Activated CD4-positive, alpha-beta T cell treated with anti-CD3 and anti-CD28 coated beads for 36 hours (primary cell): ENCODE results near the gene LCN9. TPM values are rescaled to one million over a fixed set of nuclear protein-coding genes. Genes with fewer than 3 reads are reported as not detected.
"Not testable (repeated sequence)": the region's sequence is repeated elsewhere in the genome, so short reads cannot be mapped to it uniquely, and the experiment has no call there.

Experiments
- ATAC-seq: fragments of 200-7000 bp; cut with Tn5 transposase; one replicate; pipeline ENCODE4 v1.10.0; 2021; ENCODE audit warnings: mild to moderate bottlenecking, moderate library complexity
- CTCF ChIA-PET: fragments of 350-600 bp; sonication (Branson Sonifier 250); formaldehyde crosslinking; loops from one replicate; lab custom pipeline; 2021; ENCODE audit warnings: antibody characterized with exemption; lab: Charles Lee
- POLR2A ChIA-PET: fragments of 350-600 bp; sonication (Branson Sonifier 250); formaldehyde crosslinking; loops from one replicate; lab custom pipeline; 2021; ENCODE audit warnings: antibody characterized with exemption, inconsistent platforms; lab: Charles Lee
- DNase-seq: peaks from one replicate; pipeline ENCODE4 v3.0.0-alpha.2; 2020
- H3K27ac Mint-ChIP-seq: one replicate; pipeline ENCODE4 v1.8.0; 2021; ENCODE audit warnings: mixed read lengths
- H3K27me3 Mint-ChIP-seq: one replicate; pipeline ENCODE4 v1.8.0; 2021; ENCODE audit warnings: mixed read lengths
- H3K36me3 Mint-ChIP-seq: one replicate; pipeline ENCODE4 v1.8.0; 2021; ENCODE audit warnings: low read depth, mixed read lengths
- H3K4me1 Mint-ChIP-seq: one replicate; pipeline ENCODE4 v1.8.0; 2021; ENCODE audit warnings: mixed read lengths
- H3K4me3 Mint-ChIP-seq: one replicate; pipeline ENCODE4 v1.8.0; 2021; ENCODE audit warnings: mild to moderate bottlenecking, moderate library complexity, mixed read lengths
- H3K9me3 Mint-ChIP-seq: one replicate; pipeline ENCODE4 v1.8.0; 2021; ENCODE audit warnings: low read depth, mixed read lengths
- intact Hi-C, 2 experiments: fragments of 100-400 bp; cut with DNase I in 1 of 2; cut with micrococcal nuclease in 1 of 2; formaldehyde crosslinking; loops; one replicate each; pipeline versions ENCODE4 v1.14.2 to v1.15.1; 2022 to 2024; cut with DNase I, micrococcal nuclease
- total RNA-seq, 2 experiments: library from RNA; stranded (reverse); gene quantifications; one replicate each; pipeline ENCODE4 v1.2.3, GENCODE V29; 2021

Gene LCN9
- total RNA-seq, 2 experiments from 2014 or later, result not detected

GRCh38 chr9:135620558-135620957 lies 42.6 kb upstream of the LCN9 start:
- no peak overlapping the region for H3K27ac Mint-ChIP-seq
- intact Hi-C loops, result no loop called here
- no peaks in the 10 kb centered on the region for H3K36me3 Mint-ChIP-seq
- POLR2A ChIA-PET, result no interaction called here
- H3K9me3 Mint-ChIP-seq, result no peaks in the 10 kb centered on the region
- CTCF ChIA-PET, result no interaction called here
- H3K27me3 Mint-ChIP-seq, result peaks cover 4% of the 10 kb centered on the region
- no peak for ATAC-seq
- H3K4me3 Mint-ChIP-seq, result no peak overlapping the region
- H3K4me1 Mint-ChIP-seq, result no peaks in the 10 kb centered on the region
- DNase-seq, result no peak

DNA sequence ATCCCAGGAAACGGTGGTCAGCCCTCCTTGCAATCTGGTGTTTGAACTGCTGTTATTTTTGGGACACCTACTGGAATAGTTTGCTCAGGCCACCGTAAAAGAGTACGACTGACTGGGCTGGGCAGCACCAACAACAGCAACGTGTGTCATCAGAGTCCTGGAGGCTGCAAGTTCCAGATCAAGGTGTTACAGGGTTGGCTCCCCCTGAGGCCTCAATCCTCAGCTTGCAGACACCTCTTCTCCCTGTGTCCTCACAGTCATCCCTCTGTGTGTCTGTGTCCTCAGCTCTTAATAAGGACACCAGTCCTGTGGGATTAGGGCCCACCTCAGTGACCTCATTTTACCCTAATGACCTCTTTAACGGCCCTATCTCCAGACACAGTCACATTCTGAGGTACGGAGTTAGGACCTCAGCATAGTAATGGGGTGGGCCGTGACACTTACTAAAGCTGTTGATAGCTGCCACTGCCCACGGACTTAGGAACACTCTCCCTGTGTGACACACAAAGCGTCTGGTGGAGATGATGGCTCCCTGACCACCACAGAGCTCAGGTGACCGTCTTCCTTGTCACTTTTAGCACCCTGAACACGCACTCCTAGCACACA lies 40.6 kb upstream of the LCN9 start:
- ATAC-seq (no peak), DNase-seq (no peak)
- Mint-ChIP-seq H3K27ac (no peak overlapping the region), H3K36me3 (peaks cover 3% of the 10 kb centered on the region), H3K9me3 (peaks cover 11% of the 10 kb centered on the region), H3K4me3 (no peak overlapping the region), H3K4me1 (no peaks in the 10 kb centered on the region), H3K27me3 (peaks cover 13% of the 10 kb centered on the region)
- ChIA-PET POLR2A (no interaction called here), CTCF (interaction anchor here (0.8 kb wide), 1 partner anchor 19 kb away, joined by 4 read pairs; no protein-coding TSS in a partner anchor)
- intact Hi-C loops, result no loop called here

DNA sequence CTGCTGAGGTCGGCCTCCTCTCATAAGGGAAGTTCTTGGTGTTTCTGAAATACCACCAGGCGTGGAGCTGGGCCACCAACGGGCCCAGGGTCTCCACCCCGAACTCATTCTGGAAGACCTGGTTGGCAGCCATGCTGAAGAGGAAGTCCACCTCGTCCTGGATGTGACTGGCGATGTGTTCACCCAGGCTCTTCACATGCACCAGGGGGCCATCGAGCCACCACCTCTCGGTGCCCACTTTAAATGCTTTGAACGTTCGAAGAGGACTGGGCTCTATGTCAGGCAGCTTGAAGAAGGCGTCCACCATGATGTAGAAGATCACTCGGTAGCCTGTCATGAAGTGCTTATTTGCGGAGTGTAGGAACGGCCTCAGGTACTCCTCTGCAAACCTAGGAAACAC lies 38.8 kb upstream of the LCN9 start:
- Mint-ChIP-seq H3K27ac (no peak overlapping the region), H3K4me3 (no peak overlapping the region), H3K36me3 (peaks cover 3% of the 10 kb centered on the region), H3K9me3 (peaks cover 13% of the 10 kb centered on the region), H3K4me1 (no peaks in the 10 kb centered on the region), H3K27me3 (peaks cover 16% of the 10 kb centered on the region)
- intact Hi-C loops, result no loop called here
- ChIA-PET CTCF (no interaction called here), POLR2A (no interaction called here)
- ATAC-seq, result no peak
- DNase-seq, result no peak

DNA sequence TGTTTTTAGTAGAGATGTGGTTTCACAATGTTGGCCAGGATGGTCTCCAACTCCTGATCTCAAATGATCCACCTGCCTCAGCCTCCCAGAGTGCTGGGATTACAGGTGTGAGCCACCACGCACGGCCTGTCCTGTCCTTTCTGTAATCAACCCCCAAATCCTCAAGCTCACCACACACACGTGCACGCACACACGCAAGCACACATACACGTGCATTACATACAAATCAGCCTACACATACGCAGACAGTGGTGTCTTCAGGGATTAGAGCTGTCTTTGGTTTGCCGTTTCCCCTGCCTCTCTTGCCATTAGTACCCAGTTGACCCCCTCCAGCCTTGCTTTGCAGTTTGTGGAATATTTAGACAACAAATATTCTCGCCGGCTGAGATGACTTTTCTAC lies 30.3 kb upstream of the LCN9 start:
- Mint-ChIP-seq H3K9me3 (peaks cover 3% of the 10 kb centered on the region), H3K36me3 (no peaks in the 10 kb centered on the region), H3K27ac (no peak overlapping the region), H3K4me3 (no peak overlapping the region), H3K27me3 (peaks cover 15% of the 10 kb centered on the region), H3K4me1 (no peaks in the 10 kb centered on the region)
- POLR2A ChIA-PET, result no interaction called here
- no peak for DNase-seq
- ATAC-seq, result no peak
- intact Hi-C loops, result no loop called here
- CTCF ChIA-PET, result no interaction called here

DNA sequence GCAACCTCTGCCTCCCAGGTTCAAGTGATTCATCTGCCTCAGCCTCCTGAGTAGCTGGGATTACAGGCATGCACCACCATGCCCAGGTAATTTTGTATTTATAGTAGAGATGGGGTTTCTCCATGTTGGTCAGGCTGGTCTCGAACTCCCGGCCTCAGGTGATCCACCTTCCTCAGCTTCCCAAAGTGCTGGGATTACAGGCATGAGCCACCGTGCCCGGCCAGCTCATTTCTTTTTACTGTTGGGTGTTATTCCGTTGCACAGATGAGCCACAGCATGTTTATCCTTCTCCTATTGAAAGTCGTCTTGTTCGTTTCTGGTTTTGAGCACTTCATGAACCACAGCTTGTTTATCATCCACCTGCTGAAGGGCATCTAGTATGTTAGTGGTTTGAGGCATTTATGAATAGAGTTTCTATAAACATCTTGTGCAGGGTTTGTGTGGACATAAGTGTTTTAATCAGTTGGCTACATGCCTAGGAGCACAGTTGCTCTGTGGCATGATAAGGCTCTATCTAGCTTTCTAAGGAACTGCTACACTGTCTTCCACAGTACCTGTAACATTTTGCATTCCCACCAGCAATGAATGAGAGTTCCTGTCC lies 26.1 kb upstream of the LCN9 start:
- ATAC-seq, intact Hi-C loops, H3K4me1 Mint-ChIP-seq, H3K36me3 Mint-ChIP-seq, H3K27ac Mint-ChIP-seq, H3K4me3 Mint-ChIP-seq, DNase-seq, H3K9me3 Mint-ChIP-seq, POLR2A ChIA-PET: not testable (repeated sequence)
- H3K27me3 Mint-ChIP-seq, result peaks cover 23% of the 10 kb centered on the region
- CTCF ChIA-PET, result interaction anchor here (0.7 kb wide), 1 partner anchor 35 kb away, joined by 3 read pairs; no protein-coding TSS in a partner anchor

DNA sequence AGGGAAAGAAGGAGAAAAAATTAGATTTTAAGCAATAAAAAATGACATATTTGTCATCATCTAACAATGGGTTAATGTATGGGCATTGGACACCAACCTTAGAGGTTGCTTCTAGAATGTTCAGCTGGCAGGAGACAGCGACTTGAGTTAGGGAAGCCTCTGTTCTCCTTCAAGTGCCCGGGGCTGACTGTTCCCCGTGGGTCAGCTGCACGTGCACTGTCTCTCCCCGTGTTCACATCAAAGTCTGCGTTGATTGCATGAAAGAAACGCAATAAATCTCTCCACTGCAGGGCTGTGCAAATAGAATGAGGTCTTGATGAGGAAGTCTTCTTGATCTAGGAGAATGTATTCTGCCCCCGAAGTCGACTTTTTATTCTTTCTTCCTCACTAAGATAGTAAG lies 23.9 kb upstream of the LCN9 start, which contains the start of gene GLT6D1:
Gene GLT6D1 (minus strand): TSS at position 345 of the 400 bp plus-strand sequence. CDS start 353 bp downstream, outside the sequence.
- POLR2A ChIA-PET, result no interaction called here

DNA sequence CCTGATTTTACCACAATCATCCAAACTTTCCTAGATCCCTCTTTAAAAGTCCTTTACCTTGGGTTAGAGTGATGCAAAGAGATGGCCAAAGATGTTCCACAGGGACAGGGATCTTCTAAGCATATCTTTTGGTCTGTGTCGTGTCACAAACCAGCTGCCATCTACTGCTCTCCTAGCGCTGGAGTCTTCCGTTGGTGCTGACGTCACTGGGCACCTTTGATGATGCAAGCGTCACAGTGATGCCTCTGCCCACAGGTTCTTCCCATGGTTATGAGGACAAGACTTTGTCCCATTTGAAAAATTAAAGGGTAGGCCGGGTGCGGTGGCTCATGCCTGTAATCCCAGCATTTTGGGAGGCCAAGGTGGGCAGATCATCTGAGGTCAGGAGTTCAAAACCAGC lies 22.1 kb upstream of the LCN9 start:
- no peaks in the 10 kb centered on the region for H3K36me3 Mint-ChIP-seq
- H3K4me3 Mint-ChIP-seq, result no peak overlapping the region
- no peaks in the 10 kb centered on the region for H3K4me1 Mint-ChIP-seq
- no peak overlapping the region for H3K27ac Mint-ChIP-seq
- peaks cover 20% of the 10 kb centered on the region for H3K9me3 Mint-ChIP-seq
- ATAC-seq (no peak), DNase-seq (no peak)
- H3K27me3 Mint-ChIP-seq, result peaks cover 22% of the 10 kb centered on the region
- intact Hi-C loops, result no loop called here
- ChIA-PET CTCF (no interaction called here), POLR2A (no interaction called here)

More for the DNA sequence above, 23.9 kb upstream of the LCN9 start, which contains the start of gene GLT6D1:
- peaks cover 7% of the 10 kb centered on the region for H3K9me3 Mint-ChIP-seq
- no peaks in the 10 kb centered on the region for H3K36me3 Mint-ChIP-seq
- CTCF ChIA-PET, result interaction anchor here (0.6 kb wide), 1 partner anchor 203 kb away, joined by 3 read pairs; no protein-coding TSS in a partner anchor
- peaks cover 25% of the 10 kb centered on the region for H3K27me3 Mint-ChIP-seq
- no peak for ATAC-seq
- DNase-seq, result no peak
- intact Hi-C loops, result no loop called here
- no peaks in the 10 kb centered on the region for H3K4me1 Mint-ChIP-seq
- no peak within 1 kb of the TSS for H3K4me3 Mint-ChIP-seq
- no peak within 1 kb of the TSS for H3K27ac Mint-ChIP-seq

DNA sequence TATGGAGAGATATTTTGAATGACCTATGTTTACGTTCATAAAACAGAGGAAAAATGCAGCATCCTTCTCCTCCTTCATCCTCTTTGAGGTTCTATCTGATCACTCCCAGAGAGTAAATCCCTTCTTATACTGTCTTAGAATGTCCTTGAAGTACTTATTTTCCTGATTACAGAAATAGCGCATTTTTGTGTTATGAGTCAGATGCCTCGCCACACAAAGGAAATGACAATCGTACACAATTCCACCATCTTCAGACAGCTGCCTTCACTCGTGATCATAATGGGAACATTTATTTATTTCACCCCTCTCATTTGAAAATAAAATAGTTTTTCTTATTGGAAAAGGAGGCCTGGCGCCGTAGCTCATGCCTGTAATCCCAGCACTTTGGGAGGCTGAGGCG lies 21.4 kb upstream of the LCN9 start:
- Mint-ChIP-seq H3K27ac (no peak overlapping the region), H3K4me1 (no peaks in the 10 kb centered on the region), H3K27me3 (peaks cover 18% of the 10 kb centered on the region), H3K9me3 (peaks cover 24% of the 10 kb centered on the region), H3K36me3 (no peaks in the 10 kb centered on the region), H3K4me3 (no peak overlapping the region)
- no peak for ATAC-seq
- ChIA-PET POLR2A (no interaction called here), CTCF (no interaction called here)
- no peak for DNase-seq
- intact Hi-C loops, result no loop called here

- H3K27me3 Mint-ChIP-seq, result peaks cover 8% of the 10 kb centered on the region
- ATAC-seq (no peak), DNase-seq (no peak)
- no peaks in the 10 kb centered on the region for H3K4me1 Mint-ChIP-seq
- peaks cover 39% of the 10 kb centered on the region for H3K9me3 Mint-ChIP-seq
- intact Hi-C loops, result no loop called here
- no peak overlapping the region for H3K27ac Mint-ChIP-seq
- POLR2A ChIA-PET, result no interaction called here
- CTCF ChIA-PET, result no interaction called here
- H3K4me3 Mint-ChIP-seq, result no peak overlapping the region
- H3K36me3 Mint-ChIP-seq, result peaks cover 2% of the 10 kb centered on the region
These were observed 18.4 kb upstream of the LCN9 start for GRCh38 chr9:135644631-135645218.

- POLR2A ChIA-PET, result no interaction called here
- Mint-ChIP-seq H3K36me3 (peaks cover 2% of the 10 kb centered on the region), H3K4me1 (no peaks in the 10 kb centered on the region), H3K27ac (no peak overlapping the region), H3K4me3 (no peak overlapping the region), H3K27me3 (peaks cover 6% of the 10 kb centered on the region), H3K9me3 (peaks cover 47% of the 10 kb centered on the region)
- intact Hi-C loops, result no loop called here
- ATAC-seq (no peak), DNase-seq (no peak)
- CTCF ChIA-PET, result no interaction called here
These were observed 15.2 kb upstream of the LCN9 start for GRCh38 chr9:135647884-135648283.

DNA sequence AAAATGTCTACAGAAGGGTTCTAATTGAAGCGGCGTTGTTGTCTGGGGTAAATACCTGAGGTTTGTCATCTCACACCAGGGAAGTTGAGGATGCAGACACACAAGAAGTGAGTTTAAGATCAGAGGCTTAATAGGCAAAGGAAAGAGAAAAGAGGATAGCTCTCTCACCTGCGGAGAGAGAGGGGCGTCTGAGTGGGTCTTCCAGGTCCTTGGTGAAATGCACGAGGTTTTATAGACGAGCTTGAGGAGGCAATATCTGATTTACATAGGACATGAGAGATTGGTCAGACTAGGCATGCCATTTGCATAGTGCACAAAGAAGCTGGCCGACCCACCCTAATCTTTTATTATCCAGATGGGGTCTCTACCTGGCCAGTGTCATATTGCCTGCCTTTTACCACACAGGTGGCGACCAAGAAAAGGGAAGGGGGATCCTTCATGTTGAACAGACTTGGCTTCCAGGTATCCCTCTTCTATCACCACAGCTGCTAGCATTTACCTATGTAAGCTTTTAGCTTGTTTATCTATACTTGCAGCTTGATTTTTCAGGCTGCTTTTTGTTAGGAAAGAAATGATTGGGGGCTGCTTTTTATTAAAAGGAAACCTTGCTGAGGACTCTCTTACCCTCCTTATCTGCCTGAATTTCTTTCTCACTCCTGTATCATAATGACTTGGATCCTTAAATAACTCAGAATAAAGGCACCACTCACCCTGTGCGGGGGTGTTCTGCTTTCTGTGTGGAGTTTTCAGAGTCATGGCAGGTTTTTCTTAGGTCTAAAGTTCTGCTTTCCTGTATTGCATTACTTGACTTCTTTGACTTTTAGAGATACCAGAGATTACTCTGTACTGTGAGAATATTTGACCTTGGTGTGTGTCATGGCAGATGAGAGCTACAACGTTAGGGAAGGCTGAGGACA lies 14.4 kb upstream of the LCN9 start:
- Mint-ChIP-seq H3K9me3 (peaks cover 43% of the 10 kb centered on the region), H3K27me3 (peaks cover 8% of the 10 kb centered on the region), H3K4me1 (no peaks in the 10 kb centered on the region), H3K4me3 (no peak overlapping the region), H3K27ac (no peak overlapping the region), H3K36me3 (peaks cover 2% of the 10 kb centered on the region)
- CTCF ChIA-PET, result no interaction called here
- ATAC-seq, result no peak
- DNase-seq, result no peak
- POLR2A ChIA-PET, result no interaction called here
- intact Hi-C loops, result no loop called here
